K562 (cell line): ENCODE measurements around the gene BMP4. TPM values are rescaled to one million over a fixed set of nuclear protein-coding genes. Genes with fewer than 3 reads are reported as not detected.

Source experiments
- ARHGAP35 ChIP-seq: fragments of 450-650 bp; IDR thresholded peaks from 2 replicates; pipeline ENCODE4 v1.6.1; 2018; ENCODE audit not compliant: partially characterized antibody
- JUNB ChIP-seq: fragments of 450-650 bp; formaldehyde crosslinking; conservative IDR thresholded peaks from 2 replicates; pipeline ENCODE4 v1.4.0; 2020; ENCODE audit warnings: mild to moderate bottlenecking
- KAT7 ChIP-seq: sonication (generic); formaldehyde crosslinking; IDR thresholded peaks from 2 replicates; pipeline ENCODE4 v1.8.0; 2022; ENCODE audit warnings: missing genetic modification reagents, mild to moderate bottlenecking, borderline replicate concordance
- KHSRP ChIP-seq: fragments of 450-650 bp; IDR thresholded peaks from 2 replicates; pipeline ENCODE4 v1.6.1; 2017
- LEF1 ChIP-seq: fragments of 450-650 bp; IDR thresholded peaks from 2 replicates; pipeline ENCODE4 v1.6.1; 2016; ENCODE audit warnings: mild to moderate bottlenecking
- MYC ChIP-seq, 2 experiments: fragments of 250-450 bp in 1 of 2; sonication (Bioruptor Pico) in 1 of 2; IDR thresholded peaks; 2 replicates each; pipeline versions ENCODE4 v1.5.1 to v1.6.1; 2012 to 2021; ENCODE audit warnings: low read depth in 2 of 2, borderline replicate concordance in 1 of 2, improper control_type of control experiment in 1 of 2, low read length in 1 of 2, mild to moderate bottlenecking in 1 of 2, moderate library complexity in 1 of 2
- NFIX ChIP-seq: fragments of 250-450 bp; sonication (Bioruptor Pico); IDR thresholded peaks from 2 replicates; pipeline ENCODE4 v1.4.0; 2020; ENCODE audit warnings: low read depth, mild to moderate bottlenecking, moderate library complexity
- POLR3G ChIP-seq: IDR thresholded peaks from 2 replicates; pipeline ENCODE4 v1.6.1; 2011; ENCODE audit not compliant: insufficient read length, insufficient replicate concordance; ENCODE audit errors: extremely low read depth
- TAL1 ChIP-seq: fragments of 450-650 bp; IDR thresholded peaks from 2 replicates; pipeline ENCODE4 v1.6.1; 2016; ENCODE audit warnings: mild to moderate bottlenecking
- THRAP3 ChIP-seq: fragments of 450-650 bp; IDR thresholded peaks from 2 replicates; pipeline ENCODE4 v1.6.1; 2016; ENCODE audit warnings: mild to moderate bottlenecking, inconsistent platforms, borderline replicate concordance
- ZBTB7A ChIP-seq: IDR thresholded peaks from 2 replicates; pipeline ENCODE4 v1.6.1; 2011; ENCODE audit warnings: low read depth, mild to moderate bottlenecking, low read length, moderate library complexity, borderline replicate concordance; ENCODE audit not compliant: control insufficient read depth
- ZFPM2 ChIP-seq: fragments of 250-450 bp; sonication (Bioruptor Pico); IDR thresholded peaks from 2 replicates; pipeline ENCODE4 v1.5.1; 2022; ENCODE audit warnings: mild to moderate bottlenecking
- ZNF785 ChIP-seq: fragments of 250-450 bp; sonication (Bioruptor Pico); IDR thresholded peaks from 2 replicates; pipeline ENCODE4 v1.4.0; 2020; ENCODE audit warnings: mild to moderate bottlenecking
- polyA plus RNA-seq, 8 experiments: library from polyadenylated mRNA; depleted of rRNA in 4 of 8; stranded (reverse) in 5 of 8; unstranded in 3 of 8; fragments of >200 nt; fragmentation: Nextera tagmentation in 2 of 8; fragmentation: Illumina TruSeq in 1 of 8; extraction: Ambion mirVana in 2 of 8; extraction: Trizol in 1 of 8; gene quantifications; 2 replicates each; pipeline versions ENCODE4 v1.2.1 to v1.2.3, GENCODE V29; 2011 to 2014; ENCODE audit warnings: inconsistent platforms in 1 of 8, missing spikeins in 1 of 8
- total RNA-seq, 7 experiments: library from RNA; depleted of rRNA in 6 of 7; stranded (reverse); fragments of >200 nt in 6 of 7; fragmentation: Illumina TruSeq in 2 of 7; extraction: Trizol in 2 of 7; gene quantifications; 2 replicates each; pipeline versions ENCODE4 v1.2.1 to v1.2.3, GENCODE V29; 2011 to 2021; ENCODE audit warnings: low replicate concordance in 1 of 7
- TF ChIP-seq, protein P1 (sequence below): fragments of 250-450 bp; sonication (Bioruptor Pico); IDR thresholded peaks from 2 replicates; pipeline ENCODE4 v1.5.0; 2021; ENCODE audit warnings: mild to moderate bottlenecking, moderate library complexity
- TF ChIP-seq, protein P2 (sequence below): fragments of 450-650 bp; IDR thresholded peaks from 2 replicates; pipeline ENCODE4 v1.6.1; 2016; ENCODE audit warnings: borderline replicate concordance

The BMP4 gene
- total and polyA plus RNA-seq, 9 of the 15 experiments (the other 6 are each of a cell fraction or from before 2014, with no cell fraction given) = not detected

- TF ChIP-seq, protein P1, sequence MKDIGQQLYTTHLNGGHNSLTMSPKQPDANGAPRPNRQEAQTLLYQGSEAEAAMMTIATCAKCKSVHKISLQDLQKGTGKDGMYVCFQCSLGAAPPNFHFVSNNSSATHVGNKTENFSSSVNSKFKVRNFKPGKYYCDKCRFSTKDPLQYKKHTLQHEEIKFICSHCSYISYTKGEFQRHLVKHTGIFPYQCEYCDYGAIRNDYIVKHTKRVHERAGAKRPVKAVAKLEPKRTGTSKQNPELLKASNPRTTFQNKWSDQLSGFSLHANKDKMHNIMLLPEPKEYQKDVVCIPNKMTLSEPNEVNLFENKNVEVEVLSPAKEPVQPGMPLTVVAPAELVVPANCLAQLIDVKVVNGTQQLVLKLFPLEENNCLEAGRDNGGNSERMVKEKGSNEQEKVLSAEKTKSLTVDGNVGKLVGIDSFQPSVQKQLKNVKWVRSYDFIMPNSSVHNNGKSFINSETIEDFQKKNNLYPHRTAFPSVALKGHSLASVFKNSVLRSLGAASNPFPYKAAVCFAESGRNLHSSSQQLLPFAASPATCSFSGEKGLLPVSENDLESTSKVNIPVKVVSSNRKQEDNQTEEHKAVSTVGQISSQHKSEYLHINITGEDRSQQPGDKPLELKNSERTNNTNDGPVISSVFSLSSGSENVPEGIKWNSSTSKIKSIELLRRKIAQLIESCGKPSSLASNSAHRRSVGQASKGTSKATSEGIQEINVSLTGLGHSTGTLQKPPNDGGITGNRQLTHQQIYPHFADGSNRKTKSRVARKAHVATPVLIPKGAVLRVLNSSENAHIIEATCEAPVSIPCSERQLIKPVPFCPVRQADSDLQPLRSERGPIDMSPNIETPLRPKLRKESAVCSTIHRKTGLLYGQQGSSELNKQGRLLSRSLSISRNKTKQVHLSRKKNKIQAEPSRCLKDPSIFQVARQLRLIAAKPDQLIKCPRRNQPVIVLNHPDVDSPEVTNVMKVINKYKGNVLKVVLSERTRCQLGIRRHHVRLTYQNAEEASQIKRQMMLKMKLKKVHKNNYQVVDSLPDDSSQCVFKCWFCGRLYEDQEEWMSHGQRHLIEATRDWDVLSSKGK = no peak
- TF ChIP-seq KAT7 (CRISPR knock-in tag) (no peak), THRAP3 (no peak), ZNF785 (CRISPR knock-in tag) (no peak), KHSRP (no peak), LEF1 (no peak), MYC (IDR thresholded peaks at IDR 0.05; ENCODE audit: low read depth, low read length) (no peak), MYC (CRISPR knock-in tag; IDR thresholded peaks at IDR 0.05; ENCODE audit: borderline replicate concordance, low read depth) (no peak), ARHGAP35 (no peak), ZBTB7A (no peak), JUNB (no peak), POLR3G (no peak), ZFPM2 (no peak), NFIX (CRISPR knock-in tag) (no peak), TAL1 (no peak)
- TF ChIP-seq, protein P2, sequence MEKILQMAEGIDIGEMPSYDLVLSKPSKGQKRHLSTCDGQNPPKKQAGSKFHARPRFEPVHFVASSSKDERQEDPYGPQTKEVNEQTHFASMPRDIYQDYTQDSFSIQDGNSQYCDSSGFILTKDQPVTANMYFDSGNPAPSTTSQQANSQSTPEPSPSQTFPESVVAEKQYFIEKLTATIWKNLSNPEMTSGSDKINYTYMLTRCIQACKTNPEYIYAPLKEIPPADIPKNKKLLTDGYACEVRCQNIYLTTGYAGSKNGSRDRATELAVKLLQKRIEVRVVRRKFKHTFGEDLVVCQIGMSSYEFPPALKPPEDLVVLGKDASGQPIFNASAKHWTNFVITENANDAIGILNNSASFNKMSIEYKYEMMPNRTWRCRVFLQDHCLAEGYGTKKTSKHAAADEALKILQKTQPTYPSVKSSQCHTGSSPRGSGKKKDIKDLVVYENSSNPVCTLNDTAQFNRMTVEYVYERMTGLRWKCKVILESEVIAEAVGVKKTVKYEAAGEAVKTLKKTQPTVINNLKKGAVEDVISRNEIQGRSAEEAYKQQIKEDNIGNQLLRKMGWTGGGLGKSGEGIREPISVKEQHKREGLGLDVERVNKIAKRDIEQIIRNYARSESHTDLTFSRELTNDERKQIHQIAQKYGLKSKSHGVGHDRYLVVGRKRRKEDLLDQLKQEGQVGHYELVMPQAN = no peak
- TF ChIP-seq, all 486 proteins: peak for 0
Observed at GRCh38 chr14:53975444-53975843, 18.8 kb upstream of the BMP4 start (continued).
